OCI-LY1 (cell line): ENCODE measurements around the gene SLC16A4.
A peak's percentile ranks its signal among the peaks of the same experiment; 100 is the strongest.

Experiments
- H2AFZ ChIP-seq: fragments of 200-600 bp; sonication (generic), shearing (Covaris generic); 2 replicates; pipeline ENCODE4 v1.6.0; 2014; ENCODE audit warnings: antibody characterized with exemption, mild to moderate bottlenecking, low read length
- H3F3A ChIP-seq: fragments of 200-600 bp; sonication (generic), shearing (Covaris generic); 2 replicates; pipeline ENCODE4 v1.6.0; 2014; ENCODE audit warnings: mild to moderate bottlenecking, antibody characterized with exemption, low read length, moderate library complexity; ENCODE audit not compliant: insufficient read depth
- H3K27ac ChIP-seq: fragments of 200-600 bp; sonication (generic); 2 replicates; pipeline ENCODE4 v1.5.1; 2014; ENCODE audit warnings: low read length, mixed run types, mild to moderate bottlenecking, low read depth; ENCODE audit not compliant: poor library complexity, severe bottlenecking
- H3K27me3 ChIP-seq: fragments of 200-600 bp; sonication (generic); 2 replicates; pipeline ENCODE4 v1.6.0; 2014; ENCODE audit warnings: antibody characterized with exemption, mild to moderate bottlenecking, low read length, moderate library complexity; ENCODE audit not compliant: insufficient read depth
- H3K36me3 ChIP-seq: fragments of 200-600 bp; sonication (generic); 2 replicates; pipeline ENCODE4 v1.6.1; 2014; ENCODE audit warnings: mild to moderate bottlenecking, antibody characterized with exemption, low read length, moderate library complexity, mixed read lengths; ENCODE audit not compliant: insufficient read depth
- H3K4me1 ChIP-seq: fragments of 200-600 bp; sonication (generic); 2 replicates; pipeline ENCODE4 v1.5.1; 2014; ENCODE audit warnings: mild to moderate bottlenecking, low read length, moderate library complexity; ENCODE audit not compliant: insufficient read depth, severe bottlenecking
- H3K4me2 ChIP-seq: fragments of 200-600 bp; sonication (generic), shearing (Covaris generic); 2 replicates; pipeline ENCODE4 v1.6.1; 2014; ENCODE audit warnings: low read length
- H3K4me3 ChIP-seq: fragments of 200-600 bp; sonication (generic); 2 replicates; pipeline ENCODE4 v1.5.1; 2014; ENCODE audit warnings: low read length, low read depth, mild to moderate bottlenecking, mixed read lengths; ENCODE audit not compliant: poor library complexity, severe bottlenecking
- H3K79me2 ChIP-seq: fragments of 200-600 bp; shearing (Covaris generic); 2 replicates; pipeline ENCODE4 v1.6.1; 2016; ENCODE audit warnings: mixed run types, low read length, mixed read lengths; ENCODE audit not compliant: insufficient read depth
- H3K9ac ChIP-seq: fragments of 200-600 bp; sonication (generic), shearing (Covaris generic); 2 replicates; pipeline ENCODE4 v1.6.1; 2014; ENCODE audit warnings: mild to moderate bottlenecking, low read length, mixed read lengths
- H3K9me2 ChIP-seq: fragments of 200-600 bp; sonication (generic), shearing (Covaris generic); 2 replicates; pipeline ENCODE4 v1.6.1; 2014; ENCODE audit warnings: low read depth, mild to moderate bottlenecking, low read length, mixed read lengths
- H3K9me3 ChIP-seq: fragments of 200-600 bp; shearing (Covaris generic); 2 replicates; pipeline ENCODE4 v1.6.1; 2014; ENCODE audit warnings: low read length, mixed read lengths
- H4K20me1 ChIP-seq: fragments of 200-600 bp; sonication (generic), shearing (Covaris generic); 2 replicates; pipeline ENCODE4 v1.6.0; 2016; ENCODE audit warnings: mild to moderate bottlenecking, low read length; ENCODE audit not compliant: insufficient read depth
- EZH2 ChIP-seq: fragments of 200-600 bp; sonication (generic), shearing (Covaris generic); IDR thresholded peaks from 2 replicates; pipeline ENCODE4 v1.8.0; 2017; ENCODE audit warnings: borderline replicate concordance, mixed run types, mild to moderate bottlenecking, antibody characterized with exemption, low read length, moderate library complexity, mixed read lengths
- TF ChIP-seq, protein P1 (sequence below): fragments of 200-600 bp; sonication (generic), shearing (Covaris generic); IDR thresholded peaks from 2 replicates; pipeline ENCODE4 v1.5.1; 2017; ENCODE audit warnings: mild to moderate bottlenecking, antibody characterized with exemption, low read length, moderate library complexity, mixed read lengths

Gene SLC16A4

GRCh38 chr1:110360431-110360830, 30.4 kb downstream of the SLC16A4 start:
- Histone ChIP-seq H3K79me2 (peaks cover 80% of the 10 kb centered on the region), H3K9me2 (no peaks in the 10 kb centered on the region), H3F3A (no peaks in the 10 kb centered on the region), H3K4me2 (no peak overlapping the region), H3K27ac (no peak overlapping the region), H3K4me1 (no peaks in the 10 kb centered on the region), H3K4me3 (no peak overlapping the region), H3K9me3 (no peaks in the 10 kb centered on the region), H3K36me3 (peaks cover 90% of the 10 kb centered on the region), H3K9ac (no peak overlapping the region), H4K20me1 (no peaks in the 10 kb centered on the region), H2AFZ (no peak overlapping the region), H3K27me3 (no peaks in the 10 kb centered on the region)
- no peak for TF ChIP-seq EZH2
- TF ChIP-seq, protein P1, sequence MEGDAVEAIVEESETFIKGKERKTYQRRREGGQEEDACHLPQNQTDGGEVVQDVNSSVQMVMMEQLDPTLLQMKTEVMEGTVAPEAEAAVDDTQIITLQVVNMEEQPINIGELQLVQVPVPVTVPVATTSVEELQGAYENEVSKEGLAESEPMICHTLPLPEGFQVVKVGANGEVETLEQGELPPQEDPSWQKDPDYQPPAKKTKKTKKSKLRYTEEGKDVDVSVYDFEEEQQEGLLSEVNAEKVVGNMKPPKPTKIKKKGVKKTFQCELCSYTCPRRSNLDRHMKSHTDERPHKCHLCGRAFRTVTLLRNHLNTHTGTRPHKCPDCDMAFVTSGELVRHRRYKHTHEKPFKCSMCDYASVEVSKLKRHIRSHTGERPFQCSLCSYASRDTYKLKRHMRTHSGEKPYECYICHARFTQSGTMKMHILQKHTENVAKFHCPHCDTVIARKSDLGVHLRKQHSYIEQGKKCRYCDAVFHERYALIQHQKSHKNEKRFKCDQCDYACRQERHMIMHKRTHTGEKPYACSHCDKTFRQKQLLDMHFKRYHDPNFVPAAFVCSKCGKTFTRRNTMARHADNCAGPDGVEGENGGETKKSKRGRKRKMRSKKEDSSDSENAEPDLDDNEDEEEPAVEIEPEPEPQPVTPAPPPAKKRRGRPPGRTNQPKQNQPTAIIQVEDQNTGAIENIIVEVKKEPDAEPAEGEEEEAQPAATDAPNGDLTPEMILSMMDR, result no peak

DNA sequence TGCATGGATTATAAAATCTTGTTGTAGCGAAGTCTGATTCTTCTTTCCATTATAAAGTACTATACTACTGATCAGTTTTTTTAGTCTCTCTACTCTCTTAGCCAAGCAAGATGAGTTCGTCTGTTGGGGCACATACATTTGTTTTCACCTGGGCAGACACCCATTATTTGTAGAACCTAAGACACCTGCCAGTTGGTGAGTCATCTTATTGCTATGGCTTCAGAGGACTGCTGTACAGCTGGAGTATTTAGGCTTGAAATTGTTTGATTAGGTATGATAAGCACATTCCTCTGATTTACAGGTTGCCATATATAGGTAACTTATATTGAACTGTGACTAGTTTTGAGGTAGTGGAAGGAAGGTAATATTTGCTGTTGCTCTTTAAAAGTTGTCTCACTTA, 34.4 kb downstream of the SLC16A4 start:
- TF ChIP-seq EZH2, result no peak
- TF ChIP-seq, protein P1, result no peak
- H3K9me3 ChIP-seq, result no peaks in the 10 kb centered on the region
- no peaks in the 10 kb centered on the region for H3F3A ChIP-seq
- peaks cover 20% of the 10 kb centered on the region for H3K4me1 ChIP-seq
- no peak overlapping the region for H3K9ac ChIP-seq
- no peak overlapping the region for H3K4me2 ChIP-seq
- H3K79me2 ChIP-seq, result peaks cover 94% of the 10 kb centered on the region
- no peaks in the 10 kb centered on the region for H3K27me3 ChIP-seq
- no peak overlapping the region for H3K4me3 ChIP-seq
- no peaks in the 10 kb centered on the region for H3K9me2 ChIP-seq
- H2AFZ ChIP-seq, result no peak overlapping the region
- peaks cover 81% of the 10 kb centered on the region for H3K36me3 ChIP-seq
- H3K27ac ChIP-seq, result no peak overlapping the region
- no peaks in the 10 kb centered on the region for H4K20me1 ChIP-seq

- Histone ChIP-seq H3K4me1 (peaks cover 30% of the 10 kb centered on the region), H3K79me2 (peaks cover 96% of the 10 kb centered on the region), H3F3A (no peaks in the 10 kb centered on the region), H4K20me1 (no peaks in the 10 kb centered on the region), H3K36me3 (peaks cover 83% of the 10 kb centered on the region), H3K9ac (no peak overlapping the region), H3K4me2 (no peak overlapping the region), H3K9me3 (no peaks in the 10 kb centered on the region), H3K4me3 (no peak overlapping the region), H3K27me3 (no peaks in the 10 kb centered on the region), H3K27ac (no peak overlapping the region), H2AFZ (no peak overlapping the region), H3K9me2 (no peaks in the 10 kb centered on the region)
- TF ChIP-seq EZH2, result no peak
Observed at GRCh38 chr1:110355321-110355720, 35.5 kb downstream of the SLC16A4 start.

DNA sequence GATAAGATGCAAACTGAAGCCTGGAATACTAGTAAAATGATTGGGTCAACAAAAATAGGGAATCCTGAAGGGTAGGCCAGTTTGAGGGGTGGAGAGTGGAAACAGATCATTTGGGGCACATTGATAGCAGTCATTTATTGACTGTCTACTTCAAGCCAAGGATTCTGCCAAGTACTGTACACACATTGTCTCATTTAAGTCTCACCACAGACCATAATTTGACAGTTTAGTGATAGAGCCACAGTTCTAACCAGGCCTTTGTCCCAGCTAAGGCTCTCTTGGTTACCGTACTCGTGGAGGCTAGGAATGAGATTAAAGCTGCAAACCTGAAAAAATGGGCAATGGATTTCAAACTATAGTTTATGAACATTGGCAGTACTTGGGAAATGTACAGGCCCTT, 40.5 kb downstream of the SLC16A4 start:
- TF ChIP-seq EZH2, result no peak
- TF ChIP-seq, protein P1, result no peak
- H3F3A ChIP-seq, result no peaks in the 10 kb centered on the region
- no peaks in the 10 kb centered on the region for H3K9me3 ChIP-seq
- H3K4me1 ChIP-seq, result peaks cover 80% of the 10 kb centered on the region
- no peak overlapping the region for H3K9ac ChIP-seq
- H3K4me2 ChIP-seq, result peak overlapping the region; percentile 43
- no peak overlapping the region for H3K27ac ChIP-seq
- H3K9me2 ChIP-seq, result no peaks in the 10 kb centered on the region
- 0 out of 2 replicates have a peak, but pooled peaks cover 7% of the 10 kb centered on the region for H4K20me1 ChIP-seq
- peaks cover 98% of the 10 kb centered on the region for H3K79me2 ChIP-seq
- H3K4me3 ChIP-seq, result no peak overlapping the region
- peaks cover 88% of the 10 kb centered on the region; the same call in 1 of the 2 replicates for H3K36me3 ChIP-seq
- no peak overlapping the region for H2AFZ ChIP-seq
- no peaks in the 10 kb centered on the region for H3K27me3 ChIP-seq
